Activated CD4-positive, CD25-positive, alpha-beta regulatory T cell (primary cell): ENCODE data around the gene RIC8A.
"Not testable (repeated sequence)": the region's sequence is repeated elsewhere in the genome, so short reads cannot be mapped to it uniquely, and the experiment has no call there.

Experiments
- DNase-seq, 4 experiments: peaks; one replicate each; lab custom pipeline; 2025; lab: John Stamatoyannopoulos, UW

The RIC8A gene

GRCh38 chr11:220641-221215 is 13.2 kb downstream of the RIC8A start:
- DNase-seq, result not testable (repeated sequence)

DNA sequence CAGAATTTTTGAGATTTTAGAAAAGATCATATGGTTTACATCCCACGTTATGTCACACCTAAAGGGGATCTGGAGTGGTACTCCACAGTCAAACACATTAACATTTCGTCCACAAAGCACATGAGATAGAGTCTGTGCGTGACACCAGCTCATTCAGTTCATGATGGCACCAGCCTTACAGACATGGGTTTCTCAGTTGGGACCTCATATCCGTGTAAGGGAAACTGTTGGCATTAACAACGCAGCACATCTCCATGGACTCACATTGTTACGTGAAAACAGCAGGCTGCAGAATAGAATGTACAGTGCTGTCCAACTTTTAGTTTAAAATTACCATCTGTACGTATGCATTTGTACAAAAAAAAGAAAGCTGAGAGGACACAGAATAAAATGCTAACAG is 14.0 kb downstream of the RIC8A start:
- DNase-seq, result no peak

DNA sequence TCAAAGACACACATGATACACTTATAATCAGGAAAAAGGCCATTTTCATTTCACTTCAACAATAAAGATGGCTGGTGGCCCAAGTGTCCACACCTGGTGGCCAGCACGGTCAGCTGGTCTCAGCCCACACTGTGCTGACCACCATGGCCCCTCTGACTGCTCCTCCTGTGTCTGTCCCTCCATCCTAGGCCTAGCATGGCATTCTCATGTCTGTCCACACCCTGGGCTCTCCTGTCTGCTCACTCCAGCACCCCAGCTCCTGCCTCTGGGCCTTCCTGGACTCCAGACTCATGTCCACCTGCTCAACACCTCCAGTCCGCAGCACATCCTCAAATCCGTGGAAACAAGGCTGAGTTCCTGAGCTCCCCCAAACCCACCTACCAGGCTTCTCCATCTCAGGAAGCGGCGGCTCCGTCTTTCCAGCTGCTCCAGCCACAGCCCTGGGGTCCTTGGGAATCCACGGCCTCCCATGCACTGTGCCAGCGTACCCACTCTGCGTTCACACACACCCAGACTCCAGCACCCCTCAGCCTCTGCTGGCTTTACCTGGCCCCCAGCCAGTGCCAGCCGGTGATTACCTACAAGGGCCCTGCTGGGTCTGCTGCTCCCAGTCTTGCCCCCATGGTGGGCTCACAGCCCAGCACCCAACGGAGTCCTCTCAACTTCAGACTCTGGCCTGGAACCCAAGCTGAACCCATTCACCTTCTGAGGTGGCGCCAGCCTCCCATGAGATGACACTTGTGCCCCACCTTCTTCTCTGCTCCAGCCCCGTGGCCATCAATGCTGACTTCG is 14.7 kb downstream of the RIC8A start:
- DNase-seq, result no peak

DNA sequence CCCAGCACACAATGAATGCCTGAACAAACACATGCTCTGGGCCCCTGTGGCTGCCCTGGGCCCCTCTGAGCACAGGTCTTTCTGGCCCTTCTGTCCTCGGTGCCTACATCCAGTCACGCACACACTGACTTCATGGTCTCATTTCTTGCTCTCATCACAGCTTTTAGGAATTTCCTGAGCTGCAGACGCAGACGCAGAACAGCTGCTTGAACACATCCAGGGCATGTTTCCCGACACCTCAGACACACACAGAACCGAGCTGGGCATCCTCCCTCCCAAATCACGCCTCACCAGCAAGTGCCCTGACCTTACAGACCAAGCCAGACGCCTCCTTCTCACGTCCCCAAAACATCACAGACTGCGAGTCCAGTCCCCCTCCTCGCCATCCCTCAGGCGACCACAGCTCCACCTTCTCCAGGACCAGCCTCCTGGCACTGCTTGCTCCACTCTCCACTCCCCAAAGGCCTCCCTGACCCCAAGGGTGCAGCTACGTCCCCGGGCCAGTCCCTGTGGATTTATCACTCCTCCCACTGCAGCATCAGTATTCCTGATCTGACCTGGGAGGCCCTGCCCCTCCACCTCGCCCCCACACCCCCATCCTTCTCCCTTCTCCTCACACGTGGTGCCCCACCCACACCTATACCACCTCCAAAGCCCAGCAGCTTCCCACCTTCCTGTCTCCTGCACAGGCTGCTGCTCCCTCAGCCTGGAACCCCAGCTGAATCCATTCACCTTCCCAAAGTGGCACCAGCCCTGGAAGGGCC is 15.7 kb downstream of the RIC8A start:
- no peak for DNase-seq

DNA sequence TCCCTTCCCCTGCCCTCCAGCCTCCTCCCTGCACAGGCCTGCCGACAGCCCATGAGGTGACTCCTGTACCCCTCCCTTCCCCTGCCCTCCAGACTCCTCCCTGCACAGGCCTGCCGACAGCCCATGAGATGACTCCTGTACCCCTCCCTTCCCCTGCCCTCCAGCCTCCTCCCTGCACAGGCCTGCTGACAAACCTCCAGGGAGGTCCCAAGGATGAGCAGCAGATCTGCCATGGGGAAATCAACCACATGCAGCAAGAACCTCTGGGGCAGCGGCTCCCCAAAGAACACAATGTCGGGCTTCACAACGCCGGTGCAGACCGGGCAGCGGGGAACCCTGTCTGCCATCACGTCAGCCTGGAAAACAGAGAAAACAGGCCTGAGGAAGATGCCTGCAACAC is 16.4 kb downstream of the RIC8A start:
- DNase-seq, result no peak

GRCh38 chr11:224424-224823 is 16.9 kb downstream of the RIC8A start:
- DNase-seq, result no peak

DNA sequence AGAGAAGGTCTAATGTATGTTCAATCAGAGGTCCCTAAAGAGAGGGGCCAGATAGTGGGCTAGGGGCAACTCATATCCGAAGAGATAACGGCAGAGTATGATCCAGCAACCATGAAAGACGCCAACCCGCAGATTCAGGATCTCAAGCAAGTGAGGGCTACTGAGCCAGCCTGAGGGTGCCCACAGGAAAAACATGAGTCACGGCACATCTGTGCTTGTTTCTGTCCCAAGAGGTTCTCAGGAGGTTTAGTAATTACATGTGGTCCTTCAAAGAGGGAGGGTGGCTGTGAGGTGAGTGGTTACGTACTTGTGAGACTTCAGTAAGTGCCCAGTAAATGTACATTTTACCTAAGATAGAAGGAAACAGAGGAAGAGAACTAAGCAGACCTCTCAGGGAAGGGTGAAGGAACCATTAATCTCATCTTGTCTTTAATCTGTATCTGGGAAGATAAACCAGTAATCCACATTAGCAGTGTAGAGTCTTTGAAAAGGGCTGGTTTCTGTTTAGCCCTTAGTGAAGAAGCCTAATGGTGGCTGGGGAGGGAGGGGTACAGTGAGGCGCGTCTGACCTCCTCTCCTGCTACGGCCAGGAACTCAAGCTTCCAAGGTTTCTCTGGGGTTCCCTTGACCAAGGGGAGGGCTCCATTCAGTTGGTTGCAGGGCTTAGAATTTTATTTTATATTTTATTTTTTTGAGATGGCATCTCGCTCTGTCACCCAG is 18.4 kb downstream of the RIC8A start:
- DNase-seq, result no peak

- no peak for DNase-seq
Measured at GRCh38 chr11:227824-228379, 20.4 kb downstream of the RIC8A start.

GRCh38 chr11:230431-230830 is 22.9 kb downstream of the RIC8A start:
- DNase-seq, result no peak

DNA sequence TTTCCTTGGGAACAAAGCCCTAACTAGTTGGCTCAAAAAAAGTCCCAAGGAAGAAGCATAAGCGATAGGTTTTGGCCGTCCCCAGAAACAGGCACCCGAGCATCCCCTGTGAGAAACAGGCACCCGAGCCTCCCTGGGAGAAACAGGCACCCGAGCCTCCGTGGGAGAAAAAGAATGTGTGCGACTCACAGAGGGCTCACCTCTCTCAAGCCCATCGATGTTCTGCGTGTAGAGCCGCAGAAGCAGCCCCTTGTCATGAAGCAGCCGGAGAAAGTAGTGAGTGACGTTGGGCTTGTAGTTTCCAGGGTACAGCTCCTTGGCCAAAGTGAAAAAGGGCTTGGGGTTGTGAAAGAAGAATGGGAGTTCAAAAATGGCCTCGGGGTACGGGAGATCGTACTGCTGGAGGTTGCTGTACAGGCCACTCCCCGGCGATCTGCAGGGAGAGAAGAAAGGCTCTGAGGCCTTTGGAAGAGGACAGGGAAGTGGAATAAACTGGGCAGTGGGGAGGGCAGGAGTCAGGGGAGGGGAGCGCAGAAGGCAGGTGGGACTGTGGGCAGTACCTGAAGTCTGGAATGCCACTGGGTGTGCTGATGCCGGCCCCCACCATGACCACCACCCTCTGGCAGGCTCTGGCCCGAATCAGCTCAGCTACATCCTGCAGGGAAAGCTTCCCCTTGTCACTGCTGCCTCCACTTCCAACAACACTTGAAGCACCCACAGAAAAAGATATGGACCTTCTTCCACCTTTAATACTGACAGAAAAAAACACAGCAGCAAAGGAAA is 25.5 kb downstream of the RIC8A start:
- no peak for DNase-seq

GRCh38 chr11:235180-235579 is 27.7 kb downstream of the RIC8A start:
- no peak for DNase-seq

- peak in 1 of 4 experiments; percentile 27 for DNase-seq
Measured at GRCh38 chr11:235609-235996, 28.1 kb downstream of the RIC8A start.

GRCh38 chr11:235997-236773 is 28.7 kb downstream of the RIC8A start, which contains the start of gene SIRT3:
SIRT3 (minus strand) TSS chr11:236342; CDS start chr11:236328, 14 bp downstream.
- peak; percentile 63 to 81 (median 74) for DNase-seq

DNA sequence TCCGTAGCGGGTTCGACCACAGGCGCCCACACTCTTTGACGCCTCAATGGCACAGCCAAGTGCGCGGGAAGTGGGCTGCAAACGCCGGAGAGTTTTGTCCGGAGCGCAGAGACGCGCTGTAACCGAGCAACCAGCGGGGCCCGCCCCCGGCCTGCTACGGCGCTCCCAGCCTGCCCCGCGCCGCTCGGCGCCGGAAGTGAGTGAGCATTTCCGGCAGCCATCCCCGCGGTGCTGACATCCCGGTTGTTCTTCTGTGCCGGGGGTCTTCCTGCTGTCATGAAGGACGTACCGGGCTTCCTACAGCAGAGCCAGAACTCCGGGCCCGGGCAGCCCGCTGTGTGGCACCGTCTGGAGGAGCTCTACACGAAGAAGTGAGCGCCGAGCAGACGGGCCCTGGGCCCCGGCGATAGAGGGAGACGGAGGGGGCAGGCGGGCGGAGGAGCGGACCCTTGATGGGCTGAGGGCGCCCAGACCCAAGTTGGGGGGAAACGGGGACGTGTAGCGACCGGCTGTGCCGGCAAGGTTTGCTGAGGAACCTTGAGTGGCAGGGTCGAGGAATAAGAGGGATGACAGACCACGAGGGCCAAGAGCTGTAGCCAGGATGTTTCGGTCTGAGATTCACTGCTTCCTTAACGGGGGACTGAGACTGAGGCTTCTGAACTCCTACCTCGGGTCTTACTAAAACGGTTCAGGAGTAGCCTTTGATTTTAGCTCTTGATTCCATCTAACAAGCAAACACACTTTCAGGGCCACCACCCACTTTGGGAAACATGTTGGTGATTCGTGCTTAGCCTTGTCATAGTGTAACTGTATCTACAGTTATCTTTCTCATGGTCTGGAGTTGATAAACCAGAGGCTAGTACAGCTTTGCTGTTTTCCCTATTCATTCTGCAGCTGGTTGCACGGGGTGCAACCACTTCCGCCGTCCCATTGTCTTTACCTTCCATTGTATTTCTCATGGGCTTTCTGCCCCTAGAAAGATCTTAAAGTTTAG is 29.6 kb downstream of the RIC8A start, which contains the start of gene PSMD13:
TSS of gene PSMD13 (plus strand) at position 203 of the 994 bp plus-strand sequence. CDS start at position 277, 74 bp downstream.
- DNase-seq, result peak; percentile 75 to 84 (median 80)

GRCh38 chr11:238346-238745 is 30.8 kb downstream of the RIC8A start:
- not testable (repeated sequence) for DNase-seq

DNA sequence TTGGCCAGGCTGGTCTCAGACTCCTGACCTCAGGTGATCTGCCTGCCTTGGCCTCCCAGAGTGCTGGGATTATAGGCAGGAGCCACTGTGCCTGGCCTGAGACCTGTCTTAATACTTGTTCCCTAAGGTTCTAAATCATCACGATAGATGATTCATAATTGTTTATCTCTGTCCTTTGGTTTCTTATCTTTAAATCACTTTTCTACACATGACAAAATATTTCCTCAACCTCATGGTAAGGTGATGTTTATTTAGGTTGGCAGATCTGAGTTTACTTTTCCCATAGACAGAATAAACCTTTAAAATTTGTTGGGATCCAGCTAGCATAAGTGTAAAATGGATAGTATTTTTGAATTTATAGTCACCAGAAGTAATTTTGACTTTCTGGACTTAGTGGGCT is 32.8 kb downstream of the RIC8A start:
- DNase-seq, result no peak

GRCh38 chr11:241634-242033 is 34.1 kb downstream of the RIC8A start:
- DNase-seq, result no peak

- no peak for DNase-seq
Measured at GRCh38 chr11:244376-244775, 36.9 kb downstream of the RIC8A start.

- DNase-seq, result no peak
Measured at GRCh38 chr11:249062-249461, 41.6 kb downstream of the RIC8A start.
